ENCODE results near the gene MAP1A.

- TF ChIP-seq CTCF (optimal IDR thresholded peaks at IDR 0.05 in 1 of 3, IDR thresholded peaks at IDR 0.05 in 1 of 3, conservative IDR thresholded peaks at IDR 0.05 in 1 of 3; ENCODE audit: extremely low read depth in 1 of 3, insufficient read depth in 2 of 3, low read length in 3 of 3) (no peak), EZH2 (IDR thresholded peaks at IDR 0.05; ENCODE audit: low read length) (no peak)
Measured at GRCh38 chr15:43545426-43545825, 28.0 kb downstream of the MAP1A start.
